Body of pancreas (tissue), 4 donors: ENCODE measurements around the gene VPS26A. TPM values are rescaled to one million over a fixed set of nuclear protein-coding genes. Genes with fewer than 3 reads are reported as not detected.

Experiments
- ATAC-seq: fragments of 150-250 bp; one replicate; pipeline ENCODE4 v1.9.1; 2016
- DNase-seq, 4 donors: peaks; one replicate each; pipeline ENCODE4 v3.0.0-alpha.2; 2019
- H3K27ac ChIP-seq, 4 donors: fragments of 200-600 bp; sonication (generic); 1 replicate in 3 of 4; 2 replicates in 1 of 4; pipeline versions ENCODE4 v1.5.1 to v1.6.1; 2016 to 2019; ENCODE audit warnings: mild to moderate bottlenecking in 1 of 4, mixed read lengths in 1 of 4, moderate library complexity in 1 of 4
- H3K27me3 ChIP-seq, 2 donors: fragments of 200-600 bp; sonication (generic); one replicate each; pipeline ENCODE4 v1.6.0; 2016; ENCODE audit warnings: mild to moderate bottlenecking in 1 of 2
- H3K36me3 ChIP-seq, 2 donors: fragments of 200-600 bp; sonication (generic); replicated peaks in 1 of 2; 2 replicates each; pipeline ENCODE4 v1.5.1; 2016; ENCODE audit warnings: low read depth in 2 of 2; ENCODE audit not compliant: insufficient read depth in 1 of 2
- H3K4me1 ChIP-seq: fragments of 200-600 bp; sonication (generic); one replicate; pipeline ENCODE4 v1.6.0; 2016
- H3K4me3 ChIP-seq, 2 donors: fragments of 200-600 bp; sonication (generic); 1 replicate in 1 of 2; 2 replicates in 1 of 2; pipeline ENCODE4 v1.5.1; 2016 to 2019
- H3K9me3 ChIP-seq, 3 donors: fragments of 200-600 bp; sonication (generic); 1 replicate in 2 of 3; 2 replicates in 1 of 3; pipeline ENCODE4 v1.5.1; 2016
- CTCF ChIP-seq, 7 experiments: fragments of 450-650 bp in 4 of 7; fragments of 200-600 bp in 3 of 7; sonication (generic) in 3 of 7; IDR thresholded peaks; one replicate each; pipeline ENCODE4 v1.5.1; 2016 to 2019; ENCODE audit warnings: antibody characterized with exemption in 7 of 7
- POLR2A ChIP-seq, 3 donors: fragments of 450-650 bp; IDR thresholded peaks; one replicate each; pipeline ENCODE4 v1.6.1; 2016; ENCODE audit warnings: antibody characterized with exemption in 3 of 3, mild to moderate bottlenecking in 2 of 3
- WGBS, 2 donors: methylation state at CpG; one replicate each; pipeline ENCODE4 v1.1.5; 2017; 5-methylcytosine and 5-hydroxymethylcytosine counted together
- intact Hi-C: fragments of 100-400 bp; cut with DNase I; formaldehyde crosslinking; loops from one replicate; pipeline ENCODE4 v1.15.1; 2023
- total RNA-seq, 2 donors: library from RNA; depleted of rRNA; stranded (reverse); fragments of >200 nt; gene quantifications; one replicate each; pipeline ENCODE4 v1.1.0, GENCODE V29; 2016

The VPS26A gene
- total RNA-seq, 2 donors from 2014 or later, result 12.2 to 17.1 TPM

GRCh38 chr10:69086001-69086509 is 37.9 kb upstream of the VPS26A start:
- H3K4me1 ChIP-seq, result no peaks in the 10 kb centered on the region
- TF ChIP-seq POLR2A (IDR thresholded peaks at IDR 0.05) (peak in 1 of 3 donors; percentile 31), CTCF (IDR thresholded peaks at IDR 0.05) (no peak)
- peak overlapping the region in 2 of 4 donors; percentile 20 to 76 for H3K27ac ChIP-seq
- H3K27me3 ChIP-seq, result no peaks in the 10 kb centered on the region
- DNase-seq (no peak), ATAC-seq (no peak)
- no peaks in the 10 kb centered on the region for H3K9me3 ChIP-seq
- intact Hi-C loops, result no loop called here
- no peak overlapping the region for H3K4me3 ChIP-seq
- no peaks in the 10 kb centered on the region for H3K36me3 ChIP-seq
- WGBS, 2 donors, result 31 to 52% methylated on average over 9 of the region's 9 CpGs

- H3K27me3 ChIP-seq, result no peaks in the 10 kb centered on the region
- no peak within 1 kb of the TSS for H3K4me3 ChIP-seq
- no peaks in the 10 kb centered on the region for H3K36me3 ChIP-seq
- WGBS, 2 donors, result 27 to 45% methylated on average over 10 of the region's 10 CpGs
- peaks cover under 1% of the 10 kb centered on the region for H3K4me1 ChIP-seq
- H3K9me3 ChIP-seq, result no peaks in the 10 kb centered on the region
- DNase-seq (peak; percentile 40 to 86 (median 57)), ATAC-seq (peak; percentile 71)
- TF ChIP-seq CTCF (IDR thresholded peaks at IDR 0.05) (no peak), POLR2A (IDR thresholded peaks at IDR 0.05) (peak; percentile 13 to 87 (median 69))
- intact Hi-C loops, result no loop called here
- H3K27ac ChIP-seq, result peak within 1 kb of the TSS in 3 of 4 donors; percentile 36 to 76 (median 57)
Measured at GRCh38 chr10:69087590-69088470, 36.1 kb upstream of the VPS26A start, which contains the start of gene SRGN. SRGN (plus strand) TSS chr10:69088103; CDS start chr10:69088158, 55 bp downstream.

GRCh38 chr10:69088471-69088769 is 35.6 kb upstream of the VPS26A start:
- Histone ChIP-seq H3K4me1 (peaks cover 5% of the 10 kb centered on the region), H3K27me3 (no peaks in the 10 kb centered on the region), H3K4me3 (no peak overlapping the region), H3K9me3 (no peaks in the 10 kb centered on the region), H3K36me3 (no peaks in the 10 kb centered on the region), H3K27ac (peak overlapping the region in 3 of 4 donors; percentile 36 to 66 (median 57))
- intact Hi-C loops, result no loop called here
- DNase-seq, result no peak
- ATAC-seq, result no peak
- 57 to 67% methylated on average over 3 of the region's 3 CpGs for WGBS, 2 donors
- TF ChIP-seq CTCF (IDR thresholded peaks at IDR 0.05) (no peak), POLR2A (IDR thresholded peaks at IDR 0.05) (no peak)

GRCh38 chr10:69088801-69089501 is 35.0 kb upstream of the VPS26A start:
- TF ChIP-seq POLR2A (IDR thresholded peaks at IDR 0.05) (peak in 1 of 3 donors; percentile 52), CTCF (IDR thresholded peaks at IDR 0.05) (no peak)
- Histone ChIP-seq H3K4me1 (peaks cover 5% of the 10 kb centered on the region), H3K27me3 (no peaks in the 10 kb centered on the region), H3K9me3 (no peaks in the 10 kb centered on the region), H3K27ac (peak overlapping the region in 3 of 4 donors; percentile 36 to 66 (median 57)), H3K36me3 (no peaks in the 10 kb centered on the region), H3K4me3 (no peak overlapping the region)
- DNase-seq (peak in 1 of 4 donors; percentile 36), ATAC-seq (no peak)
- intact Hi-C loops, result no loop called here
- WGBS, 2 donors, result 61 to 69% methylated on average over 10 of the region's 10 CpGs
